HG03196 (cell line): ENCODE measurements around the gene ARHGEF26.

Source experiments
- ATAC-seq: cut with Tn5 transposase; IDR thresholded peaks from one replicate; pipeline ENCODE4 v1.9.1; 2021; ENCODE audit not compliant: unreplicated experiment

The ARHGEF26 gene

DNA sequence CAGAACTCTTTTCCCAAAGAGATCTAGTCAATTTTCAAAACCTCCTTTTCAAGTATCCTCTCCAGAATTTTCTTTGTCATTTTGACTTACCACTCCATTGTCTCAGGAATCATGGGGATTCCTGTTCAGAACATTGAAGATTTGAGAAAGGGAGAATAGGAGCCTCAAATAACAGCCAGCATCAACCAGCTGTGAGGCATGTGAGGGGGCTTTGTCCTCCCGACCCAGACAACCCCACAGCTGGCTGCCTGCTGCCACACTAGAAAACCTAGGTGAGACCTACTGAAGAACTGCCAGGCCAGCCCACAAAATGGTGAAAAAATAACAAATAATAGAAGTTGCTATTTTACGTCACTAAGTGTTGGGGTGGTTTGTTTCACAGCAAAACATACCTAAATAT lies 5.9 kb upstream of the ARHGEF26 start:
- no peak for ATAC-seq

- no peak for ATAC-seq
Measured at GRCh38 chr3:154119951-154120350, 1.2 kb upstream of the ARHGEF26 start.

DNA sequence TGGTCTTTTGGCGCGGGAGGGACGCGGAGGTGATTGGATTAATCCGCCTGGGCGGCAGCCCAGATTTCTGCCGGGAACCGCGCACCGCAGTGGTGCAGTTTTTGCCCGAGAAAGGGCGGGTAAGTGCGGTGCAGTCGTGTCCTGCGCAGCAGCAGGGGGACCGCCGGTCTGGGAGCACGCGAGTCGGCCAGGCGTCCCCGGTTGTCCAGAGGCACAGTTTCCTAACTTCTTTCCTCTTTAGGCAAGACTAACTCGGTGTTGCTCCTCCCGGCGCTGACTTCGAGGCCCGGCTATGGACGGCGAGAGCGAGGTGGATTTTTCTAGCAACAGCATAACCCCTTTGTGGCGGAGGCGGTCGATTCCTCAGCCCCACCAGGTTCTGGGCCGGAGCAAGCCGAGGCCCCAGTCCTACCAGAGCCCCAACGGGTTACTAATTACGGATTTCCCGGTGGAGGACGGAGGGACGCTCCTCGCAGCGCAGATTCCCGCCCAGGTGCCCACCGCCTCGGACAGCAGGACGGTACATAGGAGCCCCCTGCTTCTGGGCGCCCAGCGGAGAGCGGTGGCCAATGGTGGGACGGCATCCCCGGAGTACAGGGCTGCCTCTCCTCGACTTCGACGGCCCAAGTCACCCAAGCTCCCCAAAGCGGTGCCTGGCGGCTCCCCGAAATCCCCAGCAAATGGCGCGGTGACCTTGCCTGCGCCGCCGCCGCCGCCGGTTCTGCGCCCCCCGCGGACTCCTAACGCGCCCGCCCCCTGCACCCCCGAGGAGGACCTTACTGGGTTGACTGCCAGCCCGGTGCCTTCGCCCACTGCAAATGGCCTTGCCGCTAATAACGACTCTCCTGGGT lies 736 bp downstream of the ARHGEF26 start:
- ATAC-seq, result no peak

- ATAC-seq, result no peak
Measured at GRCh38 chr3:154122552-154122911, 1.3 kb downstream of the ARHGEF26 start.

DNA sequence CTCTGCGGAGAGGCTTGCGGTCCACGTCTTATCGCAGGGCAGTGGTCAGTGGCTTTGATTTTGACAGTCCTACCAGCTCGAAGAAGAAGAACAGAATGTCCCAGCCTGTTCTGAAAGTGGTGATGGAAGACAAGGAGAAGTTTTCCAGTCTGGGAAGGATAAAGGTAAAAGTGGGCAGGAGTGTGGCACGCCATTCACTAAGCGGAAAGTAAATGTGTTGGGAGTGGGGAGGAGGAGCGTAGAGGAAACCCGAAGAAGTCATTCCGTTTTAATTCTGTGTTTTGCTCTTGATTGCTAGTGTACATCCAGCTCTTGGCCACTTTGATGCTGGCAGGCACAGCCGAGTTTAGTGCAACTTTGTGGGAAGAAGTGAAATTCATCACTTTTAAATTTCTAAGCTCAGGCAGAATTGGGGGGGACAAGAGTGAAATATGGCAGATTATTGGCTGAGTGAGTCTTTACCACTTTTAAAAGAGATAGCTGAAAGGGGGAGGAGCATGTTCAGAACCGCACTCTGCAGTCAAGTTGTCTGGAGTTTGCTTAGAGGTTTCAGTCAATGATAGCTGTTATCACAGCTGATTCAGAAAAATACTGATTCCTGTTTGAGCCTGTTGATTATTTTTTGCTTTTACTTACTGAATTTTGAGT lies 1.8 kb downstream of the ARHGEF26 start:
- ATAC-seq, result no peak

DNA sequence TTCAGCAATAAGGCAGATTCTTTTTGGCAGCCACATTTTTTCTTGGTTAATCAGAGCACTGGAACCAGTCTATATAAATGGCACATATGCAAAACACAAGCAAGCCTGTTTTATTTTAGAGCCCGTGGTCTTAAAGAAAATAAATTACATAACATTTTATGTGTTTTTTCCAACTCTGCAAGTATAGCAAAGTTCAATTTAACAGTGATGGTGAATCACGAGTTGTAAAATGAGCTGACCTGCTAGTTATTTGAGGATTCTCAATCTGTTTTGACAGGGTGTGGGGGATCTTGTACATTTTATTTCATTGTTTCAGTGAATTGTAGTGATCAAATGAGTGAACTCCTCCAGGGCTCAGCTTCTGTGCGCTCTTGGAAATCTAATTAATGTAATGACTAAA lies 2.7 kb downstream of the ARHGEF26 start:
- no peak for ATAC-seq

DNA sequence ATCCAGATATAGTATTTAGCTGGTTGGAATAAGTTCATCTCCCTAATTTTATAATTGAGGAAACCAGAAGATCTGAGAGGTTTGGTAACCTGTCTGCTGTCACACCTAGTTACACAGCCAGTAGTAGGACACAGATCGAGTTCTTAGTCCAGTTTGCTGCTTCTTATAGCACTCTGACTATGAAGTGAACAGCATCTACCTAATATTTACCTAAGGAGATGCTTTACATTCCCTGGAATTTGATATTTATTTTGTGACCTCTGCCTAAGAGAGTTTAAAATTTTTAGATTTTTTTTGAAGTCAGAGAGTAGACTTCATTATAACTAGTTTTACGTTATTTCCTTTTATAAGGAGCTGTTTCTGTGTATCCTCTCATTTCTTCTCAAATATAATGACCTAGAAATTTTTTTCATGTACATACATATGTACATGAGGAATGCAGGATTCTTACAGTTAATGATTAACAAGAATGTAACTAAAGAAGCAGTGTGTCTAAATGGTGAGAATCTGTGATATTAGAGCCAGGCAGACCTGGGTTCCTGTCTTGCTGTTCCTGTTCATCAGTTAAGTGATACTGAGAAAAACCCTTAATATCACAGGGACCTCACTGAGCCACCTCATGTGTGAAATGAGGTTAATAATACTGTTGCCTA lies 4.3 kb downstream of the ARHGEF26 start:
- ATAC-seq, result no peak

DNA sequence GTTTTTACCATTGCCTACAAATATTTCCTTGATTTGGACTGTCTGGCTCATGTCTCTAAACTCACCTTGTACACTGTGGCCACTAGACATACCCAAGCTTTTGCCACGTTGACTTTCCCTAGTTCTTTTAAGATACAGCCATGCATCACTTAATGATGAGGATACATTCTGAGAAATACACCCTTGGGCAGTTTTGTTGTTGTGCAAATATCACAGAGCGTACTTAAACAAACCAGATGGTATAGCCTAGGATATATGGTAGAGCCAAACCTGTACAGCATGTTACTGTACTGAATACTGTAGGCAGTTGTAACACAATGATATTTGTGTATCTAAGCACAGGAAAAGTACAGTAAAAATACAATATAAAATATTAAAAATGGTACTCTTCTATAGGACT lies 5.5 kb downstream of the ARHGEF26 start:
- no peak for ATAC-seq

DNA sequence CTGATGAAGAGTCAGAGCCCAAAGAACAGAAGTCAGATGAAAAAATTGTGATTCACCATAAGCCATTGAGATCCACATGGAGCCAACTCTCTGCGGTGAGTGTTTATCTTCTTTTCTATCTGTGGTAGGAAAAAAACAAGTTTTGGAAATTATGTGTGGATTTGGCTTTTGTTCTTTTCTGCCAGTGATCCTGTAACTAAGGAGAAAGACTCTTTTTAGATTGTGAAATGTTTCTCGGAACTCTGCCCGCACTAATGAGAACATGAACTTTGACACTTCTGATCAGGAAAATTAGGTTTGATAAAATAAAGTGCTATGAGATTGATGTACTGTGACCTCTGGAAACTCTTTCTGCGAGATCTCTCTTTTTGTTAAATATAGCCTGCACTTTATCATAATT lies 8.4 kb downstream of the ARHGEF26 start:
- ATAC-seq, result no peak

DNA sequence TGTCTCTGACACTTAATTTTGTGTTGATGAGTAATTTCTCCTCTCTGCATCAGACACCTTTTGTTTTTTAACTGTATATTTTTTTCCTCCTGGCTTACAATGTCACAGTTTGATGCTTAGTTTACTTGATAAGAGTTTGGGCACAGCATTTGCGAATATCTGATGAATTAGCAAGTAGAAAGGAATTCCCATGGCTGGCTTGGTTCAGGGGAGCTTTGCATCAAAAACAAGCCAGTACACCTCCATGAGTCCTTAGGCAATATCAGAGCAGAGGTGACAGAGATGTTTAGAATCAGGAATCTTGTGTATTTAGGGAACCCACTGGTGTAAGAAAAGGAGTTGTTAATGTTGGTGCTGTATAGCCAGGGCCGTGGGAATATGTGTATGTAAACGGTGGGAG lies 9.3 kb downstream of the ARHGEF26 start:
- no peak for ATAC-seq

DNA sequence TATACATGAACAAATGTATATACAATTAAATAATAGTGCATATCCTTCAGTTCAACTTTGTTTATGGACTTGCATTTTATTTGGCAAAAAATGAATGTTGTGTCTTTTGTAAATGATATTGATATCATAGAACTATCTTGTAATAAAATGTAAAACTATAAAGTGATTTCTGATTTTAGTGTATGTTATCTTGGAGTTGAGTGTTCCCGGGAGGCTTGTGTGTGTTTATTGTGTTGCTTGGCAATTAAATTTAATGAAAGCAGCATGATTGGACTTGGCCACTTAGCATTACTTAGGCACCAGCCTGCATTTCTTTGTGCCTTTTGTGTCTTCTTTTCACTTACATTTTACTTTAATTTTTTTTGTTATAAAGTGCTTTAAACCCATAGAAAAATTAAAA lies 10.6 kb downstream of the ARHGEF26 start:
- no peak for ATAC-seq

DNA sequence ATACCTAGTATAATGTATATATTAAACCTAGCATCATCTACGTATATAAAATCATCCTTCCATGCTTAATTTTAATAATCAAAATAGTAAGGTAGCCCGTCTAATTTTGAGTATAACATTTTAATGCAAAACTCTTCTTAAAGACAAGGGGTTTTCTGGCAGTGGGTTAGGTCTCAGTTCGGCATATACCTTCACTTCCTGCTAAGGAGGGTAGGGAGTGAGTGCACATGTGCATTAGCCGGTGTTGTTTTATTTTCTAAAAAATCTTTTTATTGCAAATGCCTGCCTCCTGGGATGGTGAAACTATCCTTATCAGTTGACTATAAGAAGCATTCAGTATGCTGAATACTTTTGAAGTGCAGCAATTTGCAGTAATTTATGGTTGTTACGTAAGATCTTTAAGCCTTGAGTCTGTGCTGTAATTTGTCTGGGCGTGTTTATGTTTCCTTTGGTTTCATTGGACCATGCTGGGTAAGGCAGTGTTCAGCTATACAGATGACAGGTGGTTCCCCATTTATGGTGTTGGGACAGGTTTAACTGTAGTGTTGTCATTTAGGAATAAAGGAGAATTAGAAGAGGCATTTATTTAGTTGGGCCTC lies 11.7 kb downstream of the ARHGEF26 start:
- ATAC-seq, result no peak

GRCh38 chr3:154135511-154136173 lies 14.5 kb downstream of the ARHGEF26 start:
- no peak for ATAC-seq

GRCh38 chr3:154137036-154137435 lies 15.8 kb downstream of the ARHGEF26 start:
- no peak for ATAC-seq

DNA sequence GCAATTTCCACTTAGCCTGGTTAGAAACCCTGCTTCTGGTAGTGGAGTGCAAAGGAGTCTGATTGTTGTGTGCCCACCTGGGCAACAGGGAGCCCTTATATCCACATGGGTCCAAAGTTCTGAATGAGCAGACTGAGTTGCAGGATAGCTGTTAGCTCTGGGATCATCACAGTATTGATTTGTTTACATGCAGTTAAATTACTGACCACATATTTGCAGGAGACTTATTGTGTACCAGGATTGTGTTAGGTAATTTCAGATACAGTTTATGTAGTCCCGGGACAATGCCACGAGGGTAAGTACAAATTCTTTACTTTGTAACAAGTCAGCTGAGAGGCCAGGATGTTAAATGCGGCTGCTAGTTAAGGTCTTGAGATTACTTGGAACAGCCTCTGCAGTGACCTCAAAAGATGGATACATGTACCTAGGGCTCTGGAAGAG lies 18.8 kb downstream of the ARHGEF26 start:
- no peak for ATAC-seq

- ATAC-seq, result no peak
Measured at GRCh38 chr3:154142608-154143007, 21.4 kb downstream of the ARHGEF26 start.

DNA sequence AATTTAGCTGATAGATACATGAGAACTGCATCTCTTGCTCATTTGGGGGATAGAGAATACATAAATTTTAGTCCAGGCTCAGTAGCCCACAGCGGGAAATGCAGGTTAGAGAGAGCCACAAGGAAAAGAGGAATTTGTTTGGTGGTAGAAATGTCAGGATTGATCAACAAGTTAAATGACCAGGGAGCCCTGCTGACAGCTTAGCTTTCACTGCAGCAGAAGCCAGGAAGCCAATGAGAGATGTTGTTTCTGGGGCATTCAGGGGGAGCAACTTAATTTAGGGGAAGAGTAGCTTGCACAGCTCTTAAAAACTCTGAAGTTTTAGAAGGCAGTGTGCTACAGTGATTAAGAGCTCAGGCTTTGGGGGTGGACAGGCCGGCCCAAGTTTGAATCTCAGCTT lies 22.7 kb downstream of the ARHGEF26 start:
- ATAC-seq, result no peak

DNA sequence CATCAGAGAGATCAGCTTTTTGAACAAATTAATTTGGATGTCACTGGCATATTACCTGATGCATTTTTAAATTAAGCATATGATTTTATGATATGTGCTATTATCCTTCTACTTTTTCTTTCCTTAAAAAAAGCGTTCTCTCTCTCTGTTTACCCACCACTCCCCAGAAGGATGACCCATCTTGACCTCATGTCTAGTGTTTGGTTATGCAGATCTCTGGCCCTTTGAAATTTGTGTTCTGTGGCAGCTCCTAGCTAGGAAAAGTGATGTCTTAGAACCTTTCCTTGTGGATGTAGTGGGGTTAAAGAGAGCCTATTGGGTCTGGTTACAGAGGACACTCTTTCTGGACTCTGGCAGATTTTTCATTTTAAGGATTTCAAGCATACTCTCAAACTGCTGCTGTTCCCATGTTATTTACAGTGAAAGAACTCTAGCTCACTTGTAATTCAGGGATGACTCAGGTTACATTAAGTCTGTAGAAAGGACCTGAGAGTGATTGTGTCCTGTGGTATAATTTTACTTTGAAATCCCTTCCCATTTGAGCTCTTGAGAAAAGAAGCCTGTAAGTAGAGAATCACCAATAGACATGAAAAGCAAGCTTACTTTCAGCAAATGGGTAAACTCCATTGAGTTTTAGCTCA lies 23.8 kb downstream of the ARHGEF26 start:
- ATAC-seq, result no peak

- no peak for ATAC-seq
Measured at GRCh38 chr3:154148541-154148940, 27.4 kb downstream of the ARHGEF26 start.

- ATAC-seq, result no peak
Measured at GRCh38 chr3:154149286-154149685, 28.1 kb downstream of the ARHGEF26 start.

- ATAC-seq, result no peak
Measured at GRCh38 chr3:154151969-154152368, 30.8 kb downstream of the ARHGEF26 start.
